ENCODE measurements around the gene BPNT1.

The BPNT1 gene, protein sequence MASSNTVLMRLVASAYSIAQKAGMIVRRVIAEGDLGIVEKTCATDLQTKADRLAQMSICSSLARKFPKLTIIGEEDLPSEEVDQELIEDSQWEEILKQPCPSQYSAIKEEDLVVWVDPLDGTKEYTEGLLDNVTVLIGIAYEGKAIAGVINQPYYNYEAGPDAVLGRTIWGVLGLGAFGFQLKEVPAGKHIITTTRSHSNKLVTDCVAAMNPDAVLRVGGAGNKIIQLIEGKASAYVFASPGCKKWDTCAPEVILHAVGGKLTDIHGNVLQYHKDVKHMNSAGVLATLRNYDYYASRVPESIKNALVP

DNA sequence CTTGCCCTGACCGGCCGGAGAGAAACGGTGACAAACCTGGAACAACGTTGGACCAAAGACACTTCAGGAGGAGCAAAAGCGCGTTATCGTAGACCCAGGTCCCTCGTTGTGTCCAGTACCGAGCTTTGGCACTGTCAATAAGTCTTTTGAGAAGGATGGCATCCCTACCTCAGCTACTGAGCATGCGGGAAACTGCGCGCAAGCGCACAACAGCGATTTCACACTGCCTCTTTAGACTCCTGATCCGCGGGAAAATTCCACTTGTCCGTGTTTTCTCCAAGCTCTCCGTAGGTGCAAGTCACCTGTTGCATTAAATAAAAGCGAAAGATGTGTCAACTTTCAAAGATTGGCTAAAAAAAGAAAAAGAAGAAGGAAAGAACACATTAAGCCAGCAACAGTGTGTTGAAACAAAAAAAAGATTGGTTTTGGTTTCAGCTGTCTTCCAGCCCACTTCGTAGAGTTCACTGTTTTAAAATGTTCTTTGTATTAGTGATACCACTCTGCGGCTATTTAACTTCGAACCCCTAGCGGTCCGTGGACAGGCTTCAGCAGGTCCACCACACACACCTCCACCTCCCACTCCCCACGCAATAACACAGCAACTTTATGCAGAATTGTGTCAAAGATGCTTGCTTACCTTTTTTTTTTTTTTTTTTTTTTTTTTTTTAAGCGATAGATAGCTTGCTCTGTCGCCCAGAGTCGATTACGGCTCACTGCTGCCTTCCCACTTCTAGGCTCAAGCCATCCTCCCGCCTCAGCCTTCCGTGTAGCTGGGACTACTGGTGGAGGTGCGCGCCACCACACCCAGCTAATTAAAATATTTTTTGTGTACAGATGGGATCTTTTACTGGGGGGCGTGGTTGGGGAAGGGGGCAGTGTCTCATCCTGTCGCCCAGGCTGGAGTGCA lies at the start of gene BPNT1:
Gene BPNT1 (minus strand): TSS at position 139 of the 907 bp plus-strand sequence. CDS start 9,942 bp downstream, outside the sequence.
- H3K4me3 ChIP-seq: peak within 1 kb of the TSS; percentile 62 to 80 (median 74)
- peak within 1 kb of the TSS; percentile 67 to 87 (median 82) for H3K4me2 ChIP-seq
- H3K27ac ChIP-seq: peak within 1 kb of the TSS; percentile 11 to 81 (median 73); a peak in 21 of 22 replicates
- H3K9ac ChIP-seq: peak within 1 kb of the TSS; percentile 67 to 83 (median 79); a peak in 21 of 22 replicates
- H4K20me1 ChIP-seq: peaks cover 0 to 6% (median 0%) of the 10 kb centered on the region in 11 experiments; a peak in 3 of 22 replicates
- H3K4me1 ChIP-seq: peaks cover 8 to 26% (median 18%) of the 10 kb centered on the region in 10 experiments
- no peak for TF ChIP-seq Cebpa-rat (IDR thresholded peaks at IDR 0.05)
- no peaks in the 10 kb centered on the region for H3K27me3 ChIP-seq
- peaks cover 0 to 6% (median 0%) of the 10 kb centered on the region in 11 experiments; a peak in 2 of 22 replicates for H3K9me3 ChIP-seq (replicated peaks in 1 of 11)
- peaks cover 5 to 24% (median 9%) of the 10 kb centered on the region in 11 experiments; a peak in 15 of 22 replicates for H3K36me3 ChIP-seq

- Histone ChIP-seq H4K20me1 (no peaks in the 10 kb centered on the region), H3K9ac (peak overlapping the region in 10 of 11 experiments; percentile 2 to 63 (median 34); a peak in 11 of 22 replicates), H3K4me3 (no peak overlapping the region), H3K4me1 (peaks cover 7 to 18% (median 14%) of the 10 kb centered on the region in 10 experiments; a peak in 19 of 20 replicates), H3K4me2 (peak overlapping the region; percentile 13 to 58 (median 39); a peak in 18 of 22 replicates), H3K36me3 (peaks cover 79 to 100% (median 95%) of the 10 kb centered on the region in 11 experiments), H3K9me3 (replicated peaks in 1 of 11) (no peaks in the 10 kb centered on the region), H3K27me3 (no peaks in the 10 kb centered on the region), H3K27ac (peak overlapping the region; percentile 19 to 78 (median 58); a peak in 18 of 22 replicates)
- no peak for TF ChIP-seq Cebpa-rat (IDR thresholded peaks at IDR 0.05)
Observed at GRCh38 chr1:220137019-220137786, 47.6 kb upstream of the BPNT1 start.

- H3K27ac ChIP-seq: no peak overlapping the region; a peak in 2 of 22 replicates
Observed at GRCh38 chr1:220135755-220136154, 46.2 kb upstream of the BPNT1 start.

GRCh38 chr1:220129479-220130210 lies 40.1 kb upstream of the BPNT1 start:
- H3K4me3 ChIP-seq: no peak overlapping the region
- H4K20me1 ChIP-seq: no peaks in the 10 kb centered on the region

More at GRCh38 chr1:220135755-220136154, 46.2 kb upstream of the BPNT1 start:
- no peaks in the 10 kb centered on the region for H3K9me3 ChIP-seq (replicated peaks in 1 of 11)
- no peak overlapping the region for H3K4me2 ChIP-seq
- no peaks in the 10 kb centered on the region for H3K27me3 ChIP-seq
- peaks cover 79 to 100% (median 94%) of the 10 kb centered on the region in 11 experiments for H3K36me3 ChIP-seq
- H3K9ac ChIP-seq: no peak overlapping the region
- no peaks in the 10 kb centered on the region for H4K20me1 ChIP-seq
- TF ChIP-seq Cebpa-rat (IDR thresholded peaks at IDR 0.05): no peak
- H3K4me1 ChIP-seq: peaks cover 7 to 18% (median 14%) of the 10 kb centered on the region in 10 experiments; a peak in 19 of 20 replicates
- no peak overlapping the region for H3K4me3 ChIP-seq

DNA sequence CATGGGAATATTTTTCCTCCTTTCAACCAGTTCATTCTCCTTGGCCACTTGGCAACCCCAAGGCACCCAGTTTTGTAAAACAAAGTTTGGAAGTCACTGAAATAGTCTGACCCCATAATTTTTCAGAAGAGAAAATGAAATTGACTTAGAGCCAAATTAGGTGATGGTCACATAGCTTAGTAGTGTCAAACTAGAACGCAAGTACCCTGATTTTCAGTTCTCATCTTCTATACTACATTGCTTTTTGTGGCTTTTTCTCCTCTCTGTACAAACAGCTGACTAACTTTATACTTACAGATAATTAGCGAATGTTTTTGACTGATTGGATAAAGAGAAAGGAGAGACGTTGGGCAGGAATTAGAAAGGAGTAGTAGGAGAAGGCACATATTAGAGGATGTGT lies 37.5 kb upstream of the BPNT1 start:
- peaks cover 0 to 9% (median 3%) of the 10 kb centered on the region in 10 experiments; a peak in 8 of 20 replicates for H3K4me1 ChIP-seq
- peaks cover 5 to 12% (median 7%) of the 10 kb centered on the region in 11 experiments; a peak in 15 of 22 replicates for H3K9me3 ChIP-seq (replicated peaks in 1 of 11)
- TF ChIP-seq Cebpa-rat (IDR thresholded peaks at IDR 0.05): no peak
- H3K27ac ChIP-seq: no peak overlapping the region
- no peak overlapping the region for H3K9ac ChIP-seq
- peaks cover 65 to 81% (median 68%) of the 10 kb centered on the region in 11 experiments for H3K36me3 ChIP-seq
- H3K4me3 ChIP-seq: no peak overlapping the region
- no peaks in the 10 kb centered on the region for H3K27me3 ChIP-seq
- H4K20me1 ChIP-seq: no peaks in the 10 kb centered on the region
- no peak overlapping the region for H3K4me2 ChIP-seq

More at GRCh38 chr1:220129479-220130210, 40.1 kb upstream of the BPNT1 start:
- Histone ChIP-seq H3K9ac (no peak overlapping the region), H3K36me3 (peaks cover 87 to 100% (median 93%) of the 10 kb centered on the region in 11 experiments), H3K27ac (no peak overlapping the region), H3K27me3 (no peaks in the 10 kb centered on the region), H3K4me1 (peaks cover 0 to 4% (median under 1%) of the 10 kb centered on the region in 10 experiments; a peak in 8 of 20 replicates), H3K4me2 (no peak overlapping the region), H3K9me3 (replicated peaks in 1 of 11) (peaks cover 5 to 12% (median 7%) of the 10 kb centered on the region in 11 experiments; a peak in 15 of 22 replicates)
- no peak for TF ChIP-seq Cebpa-rat (IDR thresholded peaks at IDR 0.05)

GRCh38 chr1:220124542-220124941 lies 35.0 kb upstream of the BPNT1 start:
- H3K4me3 ChIP-seq: no peak overlapping the region
- H3K36me3 ChIP-seq: peaks cover 48 to 71% (median 52%) of the 10 kb centered on the region in 11 experiments

GRCh38 chr1:220123889-220124288 lies 34.3 kb upstream of the BPNT1 start:
- no peak overlapping the region for H3K9ac ChIP-seq
- H3K4me1 ChIP-seq: peaks cover 0 to 9% (median 3%) of the 10 kb centered on the region in 10 experiments; a peak in 8 of 20 replicates
- H4K20me1 ChIP-seq: peaks cover 0 to 3% (median 0%) of the 10 kb centered on the region in 11 experiments; a peak in 1 of 22 replicates
- H3K27me3 ChIP-seq: no peaks in the 10 kb centered on the region
- no peak overlapping the region for H3K27ac ChIP-seq
- TF ChIP-seq Cebpa-rat (IDR thresholded peaks at IDR 0.05): no peak
- H3K9me3 ChIP-seq (replicated peaks in 1 of 11): peaks cover 0 to 3% (median 0%) of the 10 kb centered on the region in 11 experiments; a peak in 4 of 22 replicates
- no peak overlapping the region for H3K4me3 ChIP-seq
- H3K36me3 ChIP-seq: peaks cover 41 to 64% (median 47%) of the 10 kb centered on the region in 11 experiments
- H3K4me2 ChIP-seq: no peak overlapping the region

More at GRCh38 chr1:220124542-220124941, 35.0 kb upstream of the BPNT1 start:
- TF ChIP-seq Cebpa-rat (IDR thresholded peaks at IDR 0.05): no peak
- H4K20me1 ChIP-seq: peaks cover 0 to 3% (median 0%) of the 10 kb centered on the region in 11 experiments; a peak in 1 of 22 replicates
- peaks cover 0 to 9% (median 3%) of the 10 kb centered on the region in 10 experiments; a peak in 8 of 20 replicates for H3K4me1 ChIP-seq
- H3K9me3 ChIP-seq (replicated peaks in 1 of 11): peaks cover 4 to 9% (median 6%) of the 10 kb centered on the region in 11 experiments; a peak in 15 of 22 replicates
- peak overlapping the region in 2 of 11 experiments; percentile 4; a peak in 1 of 22 replicates for H3K27ac ChIP-seq
- peak overlapping the region in 5 of 11 experiments; percentile 3 to 30 (median 12); a peak in 4 of 22 replicates for H3K4me2 ChIP-seq
- no peaks in the 10 kb centered on the region for H3K27me3 ChIP-seq
- no peak overlapping the region for H3K9ac ChIP-seq
